GM18520 (cell line): ENCODE results near the gene SLC30A3.
"Not testable (repeated sequence)": the region's sequence is repeated elsewhere in the genome, so short reads cannot be mapped to it uniquely, and the experiment has no call there.

ENCODE experiments used
- ATAC-seq: cut with Tn5 transposase; IDR thresholded peaks from one replicate; pipeline ENCODE4 v1.9.1; 2021; ENCODE audit not compliant: unreplicated experiment

SLC30A3 gene

GRCh38 chr2:27285481-27285880 lies 22.6 kb upstream of the SLC30A3 start:
- ATAC-seq, result no peak

DNA sequence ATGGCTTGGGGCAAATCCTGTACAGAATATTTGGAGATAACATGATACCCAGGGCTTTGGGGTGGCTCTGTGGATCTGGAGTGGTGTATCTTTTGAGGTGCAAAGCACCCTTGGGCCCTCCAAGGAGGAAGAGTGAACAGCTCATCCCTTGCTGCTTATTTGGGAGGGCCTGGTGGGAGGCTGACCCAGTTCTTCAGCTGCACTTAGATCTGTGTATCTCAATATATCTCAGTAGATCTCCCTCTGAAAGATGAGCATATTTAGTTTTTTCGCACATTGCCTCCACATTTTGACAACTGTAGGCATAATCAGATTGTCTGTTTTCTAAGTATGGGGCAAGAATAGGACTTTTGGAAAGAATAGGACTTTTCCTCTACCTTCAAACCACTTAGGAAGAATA lies 22.1 kb upstream of the SLC30A3 start:
- no peak for ATAC-seq

DNA sequence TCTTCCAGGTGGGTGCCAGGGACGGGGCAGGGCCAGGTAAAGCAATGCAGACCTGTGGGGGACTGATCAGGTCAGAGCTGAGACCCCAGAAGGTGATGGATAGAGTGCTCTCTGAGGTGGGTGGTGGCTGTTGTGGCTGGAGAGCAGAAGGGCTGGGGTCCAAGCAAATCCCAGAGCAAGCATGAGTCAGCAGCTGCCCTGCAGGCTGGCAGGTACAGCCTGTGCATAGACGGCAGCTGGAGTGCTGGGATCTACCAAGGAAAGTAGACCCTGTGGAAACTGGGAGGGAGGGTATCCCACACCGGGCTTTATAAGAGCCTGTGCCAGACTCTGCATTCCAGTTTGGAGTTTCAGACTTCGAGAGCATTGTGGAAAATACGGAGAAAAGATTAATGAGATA lies 20.0 kb upstream of the SLC30A3 start:
- ATAC-seq, result no peak

- no peak for ATAC-seq
These were observed 19.2 kb upstream of the SLC30A3 start, which contains the start of gene TRIM54 for GRCh38 chr2:27281855-27282559. Gene TRIM54, plus strand, starts transcription at chr2:27282429. Its CDS starts 303 bp downstream, at chr2:27282732.

DNA sequence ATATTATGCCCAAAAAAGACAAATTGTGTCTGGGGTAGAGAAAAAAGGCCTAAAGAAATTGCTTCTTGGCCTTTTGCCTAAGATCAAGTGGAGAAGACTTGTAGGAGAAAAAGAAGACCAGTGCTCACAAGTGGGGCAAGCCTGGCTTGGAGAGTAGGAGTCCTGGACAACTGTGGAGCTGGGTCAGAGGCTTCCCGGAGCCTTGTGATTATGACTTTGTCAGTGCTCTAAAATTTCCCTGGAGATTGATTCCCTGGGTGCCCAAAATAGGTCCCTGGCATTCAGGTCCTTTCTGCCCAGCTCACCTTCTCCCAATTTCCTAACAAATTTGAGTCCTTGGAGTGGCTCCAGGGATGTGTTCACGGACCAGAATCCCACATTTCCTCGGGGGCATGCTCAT lies 18.6 kb upstream of the SLC30A3 start:
- ATAC-seq, result no peak

- ATAC-seq, result no peak
These were observed 18.0 kb upstream of the SLC30A3 start for GRCh38 chr2:27280826-27281225.

- no peak for ATAC-seq
These were observed 15.2 kb upstream of the SLC30A3 start for GRCh38 chr2:27278010-27278409.

- no peak for ATAC-seq
These were observed 12.6 kb upstream of the SLC30A3 start, which contains the start of gene DNAJC5G for GRCh38 chr2:27275211-27276150. Gene DNAJC5G, plus strand, starts transcription at chr2:27275433. Its CDS starts 1,296 bp downstream, at chr2:27276729.

DNA sequence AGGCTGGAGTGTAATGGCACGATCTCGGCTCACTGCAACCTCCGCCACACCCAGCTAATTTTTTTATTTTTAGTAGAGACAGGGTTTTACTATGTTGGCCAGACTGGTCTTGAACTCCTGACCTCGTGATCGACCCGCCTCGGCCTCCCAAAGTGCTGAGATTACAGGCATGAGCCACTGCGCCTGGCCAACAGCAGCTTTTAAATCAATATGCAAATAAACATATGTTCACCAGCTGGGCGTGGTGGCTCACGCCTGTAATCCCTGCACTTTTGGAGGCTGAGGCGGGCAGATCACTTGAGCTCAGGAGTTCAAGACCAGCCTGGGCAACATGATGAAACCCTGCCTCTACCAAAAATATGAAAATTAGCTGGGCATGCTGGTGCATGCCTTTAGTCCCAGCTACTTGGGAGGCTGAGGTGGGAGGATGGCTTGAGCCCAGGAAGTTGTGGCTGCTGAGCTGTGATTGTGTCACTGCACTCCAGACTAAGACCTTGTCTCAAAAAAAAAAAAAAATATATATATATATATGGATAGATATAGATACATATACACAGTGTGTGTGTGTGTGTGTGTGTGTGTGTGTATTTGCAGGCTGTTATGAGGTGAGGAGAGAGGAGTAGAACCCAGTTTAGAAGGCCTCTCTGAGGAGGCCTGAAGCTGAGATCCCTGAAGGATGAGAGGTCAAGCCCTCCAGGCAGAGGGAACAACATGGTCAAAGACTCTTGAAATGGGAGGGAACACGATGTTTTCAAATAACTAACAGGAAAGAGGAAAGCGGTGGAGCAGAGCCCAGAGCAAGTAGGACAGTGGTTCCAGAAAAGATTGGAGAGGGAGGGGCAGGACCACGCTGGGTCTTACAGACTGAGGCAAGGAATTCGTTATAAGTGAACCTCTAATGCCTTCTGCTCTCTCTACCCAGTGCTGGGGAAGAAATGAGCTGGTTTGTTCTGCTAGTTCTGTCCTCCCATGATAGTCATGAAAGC lies 10.0 kb upstream of the SLC30A3 start:
- not testable (repeated sequence) for ATAC-seq

- no peak for ATAC-seq
These were observed 8.9 kb upstream of the SLC30A3 start for GRCh38 chr2:27271631-27272340.

- ATAC-seq, result no peak
These were observed 7.8 kb upstream of the SLC30A3 start for GRCh38 chr2:27270670-27271069.

- no peak for ATAC-seq
These were observed 7.3 kb upstream of the SLC30A3 start for GRCh38 chr2:27270131-27270530.

GRCh38 chr2:27268296-27268695 lies 5.4 kb upstream of the SLC30A3 start:
- not testable (repeated sequence) for ATAC-seq

DNA sequence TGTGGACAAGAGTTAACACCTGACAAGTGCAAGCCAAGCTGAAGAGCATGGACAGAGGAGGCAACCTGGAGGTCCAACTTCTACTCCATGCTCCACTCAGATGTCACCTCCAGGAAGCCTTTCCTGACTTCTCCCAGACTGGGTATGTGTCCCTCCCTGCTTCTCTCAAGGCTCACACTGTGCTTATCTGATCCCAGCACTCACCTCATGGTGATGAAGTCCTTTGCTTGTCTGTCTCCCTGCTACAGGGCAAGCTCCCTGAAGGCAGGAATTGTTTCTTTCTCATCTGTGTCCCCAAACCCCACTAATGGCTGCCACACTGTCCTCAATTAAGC lies 2.7 kb upstream of the SLC30A3 start:
- ATAC-seq, result no peak

GRCh38 chr2:27264753-27265535 lies 2.1 kb upstream of the SLC30A3 start:
- peak; percentile 36 for ATAC-seq

- ATAC-seq, result no peak
These were observed 1.5 kb upstream of the SLC30A3 start for GRCh38 chr2:27264253-27264752.

DNA sequence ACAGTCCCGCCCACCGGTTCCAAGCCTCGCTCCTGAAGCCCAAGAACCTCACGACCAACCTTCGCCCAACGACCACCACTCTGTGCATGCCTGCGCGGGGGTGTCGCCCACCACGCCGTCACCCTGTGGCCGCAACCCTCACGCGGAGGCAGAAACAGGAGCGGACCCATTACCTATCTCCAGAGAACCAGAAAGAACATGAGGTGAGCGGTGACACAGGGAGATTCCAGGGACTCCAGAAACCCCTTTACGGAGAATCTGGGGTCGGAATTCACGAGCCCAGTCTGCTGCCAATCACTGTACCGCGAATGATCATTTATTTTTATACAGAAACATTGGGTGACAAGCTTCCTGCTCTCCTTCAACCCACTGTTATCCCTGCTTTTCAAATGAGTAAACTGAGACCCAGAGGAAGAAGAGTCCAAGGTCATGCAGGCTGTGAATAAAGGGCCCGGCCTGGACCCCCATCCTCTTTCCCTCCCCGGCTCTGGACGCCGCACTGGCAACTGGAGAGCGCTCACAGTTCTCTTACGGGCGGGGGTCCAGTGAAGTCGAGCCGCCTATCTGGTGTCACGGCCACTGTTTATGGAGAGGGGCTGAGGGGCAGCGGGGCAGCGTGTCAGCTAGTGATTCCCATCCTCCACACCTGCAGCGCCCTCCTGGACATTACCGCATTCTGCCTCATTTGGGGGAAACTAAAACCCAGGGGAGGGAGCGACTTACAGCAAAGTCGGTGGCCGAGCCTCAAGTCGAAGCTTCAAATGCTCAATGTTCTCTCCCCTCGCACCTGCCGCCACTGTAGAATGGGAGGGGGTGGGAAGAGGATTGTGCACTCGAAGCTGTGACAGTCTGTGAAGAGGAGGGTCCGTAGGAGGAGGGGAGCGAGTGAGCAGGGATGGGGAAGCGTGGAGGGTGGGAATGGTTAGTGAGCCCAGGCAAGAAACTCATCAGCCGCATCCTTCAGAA lies 723 bp upstream of the SLC30A3 start:
- no peak for ATAC-seq

DNA sequence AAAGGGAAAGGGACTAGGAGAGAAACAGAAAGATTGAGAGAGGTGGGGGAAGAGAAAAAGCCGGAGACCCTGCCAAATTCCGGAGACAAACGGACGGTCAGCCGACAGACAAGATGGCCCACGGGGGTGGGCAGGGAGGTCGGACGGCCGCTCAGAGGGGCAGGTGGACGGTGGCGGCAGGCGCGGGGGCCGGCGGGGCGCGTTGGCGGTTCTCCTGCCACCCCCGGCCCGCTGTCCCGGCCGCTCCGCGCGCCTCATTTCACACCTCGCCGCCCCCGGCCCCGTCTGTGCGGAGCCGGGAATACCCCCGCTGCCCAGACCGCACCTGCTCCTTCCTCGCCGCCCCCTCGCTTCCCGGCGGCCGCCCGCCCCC lies 935 bp downstream of the SLC30A3 start:
- no peak for ATAC-seq
